Common myeloid progenitor, CD34-positive (primary cell): ENCODE data around the gene DNAH3.
A peak's percentile ranks its signal among the peaks of the same experiment; 100 is the strongest.
"Not testable (repeated sequence)": the region's sequence is repeated elsewhere in the genome, so short reads cannot be mapped to it uniquely, and the experiment has no call there.

Source experiments
- CTCF ChIA-PET: fragments of 350-600 bp; sonication (Branson Sonifier 250); formaldehyde crosslinking; loops from one replicate; lab custom pipeline; 2021; ENCODE audit warnings: antibody characterized with exemption; lab: Charles Lee
- POLR2A ChIA-PET: fragments of 350-600 bp; sonication (Branson Sonifier 250); formaldehyde crosslinking; loops from one replicate; lab custom pipeline; 2021; ENCODE audit warnings: antibody characterized with exemption; lab: Charles Lee
- DNase-seq, 3 donors: peaks; one replicate each; pipeline versions ENCODE4 v3.0.0 to v3.0.0-alpha.2; 2013
- H3K27ac ChIP-seq, 2 experiments: 1 replicate in 1 of 2; 2 replicates in 1 of 2; pipeline ENCODE4 v1.7.0; 2013; ENCODE audit warnings: inconsistent platforms in 2 of 2, low read length in 2 of 2, mild to moderate bottlenecking in 2 of 2, low read depth in 1 of 2, moderate library complexity in 1 of 2; ENCODE audit not compliant: severe bottlenecking in 2 of 2, insufficient read depth in 1 of 2, poor library complexity in 1 of 2
- H3K27me3 ChIP-seq, 5 experiments: replicated peaks in 2 of 5; 1 replicate in 3 of 5; 2 replicates in 2 of 5; pipeline versions ENCODE4 v1.6.1 to v1.7.0; 2013; ENCODE audit warnings: low read length in 4 of 5, mild to moderate bottlenecking in 2 of 5, moderate library complexity in 2 of 5, inconsistent platforms in 1 of 5; ENCODE audit not compliant: insufficient read depth in 5 of 5, control insufficient read depth in 4 of 5
- H3K36me3 ChIP-seq, 4 experiments: 1 replicate in 2 of 4; 2 replicates in 2 of 4; pipeline versions ENCODE4 v1.6.1 to v1.7.0; 2013; ENCODE audit warnings: low read length in 3 of 4, control low read depth in 1 of 4, mild to moderate bottlenecking in 1 of 4; ENCODE audit not compliant: control insufficient read depth in 4 of 4, insufficient read depth in 4 of 4
- H3K4me1 ChIP-seq, 4 experiments: 1 replicate in 3 of 4; 2 replicates in 1 of 4; pipeline versions ENCODE4 v1.6.1 to v1.7.1; 2013; ENCODE audit warnings: low read length in 3 of 4, mild to moderate bottlenecking in 3 of 4, control low read depth in 1 of 4, inconsistent platforms in 1 of 4, moderate library complexity in 1 of 4; ENCODE audit not compliant: control insufficient read depth in 4 of 4, insufficient read depth in 4 of 4; ENCODE audit errors: control extremely low read depth in 1 of 4
- H3K4me3 ChIP-seq, 7 experiments: 1 replicate in 4 of 7; 2 replicates in 3 of 7; pipeline versions ENCODE4 v1.5.1 to v1.7.0; 2013; ENCODE audit warnings: mild to moderate bottlenecking in 7 of 7, low read length in 6 of 7, moderate library complexity in 6 of 7, inconsistent platforms in 2 of 7, low read depth in 2 of 7, control low read depth in 1 of 7; ENCODE audit not compliant: insufficient read depth in 4 of 7, control insufficient read depth in 1 of 7; ENCODE audit errors: extremely low read depth in 1 of 7
- H3K9me3 ChIP-seq, 5 experiments: 1 replicate in 4 of 5; 2 replicates in 1 of 5; pipeline versions ENCODE4 v1.6.1 to v1.7.1; 2013; ENCODE audit warnings: low read length in 4 of 5, mild to moderate bottlenecking in 2 of 5, inconsistent platforms in 1 of 5, low read depth in 1 of 5, moderate library complexity in 1 of 5; ENCODE audit not compliant: control insufficient read depth in 4 of 5, insufficient read depth in 2 of 5; ENCODE audit errors: control extremely low read depth in 1 of 5
- WGBS: methylation state at CpG from one replicate; pipeline ENCODE4 v1.1.5; 2013; ENCODE audit not compliant: insufficient coverage; 5-methylcytosine and 5-hydroxymethylcytosine counted together

The DNAH3 gene

GRCh38 chr16:21157632-21158031 is 7.0 kb upstream of the DNAH3 start:
- Histone ChIP-seq H3K4me1 (peaks cover 4 to 21% (median 18%) of the 10 kb centered on the region in 4 experiments), H3K27me3 (no peaks in the 10 kb centered on the region), H3K36me3 (peaks cover 0 to 12% (median 8%) of the 10 kb centered on the region in 4 experiments), H3K9me3 (no peaks in the 10 kb centered on the region), H3K27ac (no peak overlapping the region), H3K4me3 (peak overlapping the region in 2 of 7 experiments; percentile 82 to 93)
- 86% methylated on average over 1 of the region's 5 CpGs for WGBS
- CTCF ChIA-PET = interaction anchor here (0.7 to 1.6 kb wide), 5 partner anchors 16 to 370 kb away, joined by 3 to 10 read pairs (median 5); no protein-coding TSS in a partner anchor
- POLR2A ChIA-PET = no interaction called here
- no peak for DNase-seq

DNA sequence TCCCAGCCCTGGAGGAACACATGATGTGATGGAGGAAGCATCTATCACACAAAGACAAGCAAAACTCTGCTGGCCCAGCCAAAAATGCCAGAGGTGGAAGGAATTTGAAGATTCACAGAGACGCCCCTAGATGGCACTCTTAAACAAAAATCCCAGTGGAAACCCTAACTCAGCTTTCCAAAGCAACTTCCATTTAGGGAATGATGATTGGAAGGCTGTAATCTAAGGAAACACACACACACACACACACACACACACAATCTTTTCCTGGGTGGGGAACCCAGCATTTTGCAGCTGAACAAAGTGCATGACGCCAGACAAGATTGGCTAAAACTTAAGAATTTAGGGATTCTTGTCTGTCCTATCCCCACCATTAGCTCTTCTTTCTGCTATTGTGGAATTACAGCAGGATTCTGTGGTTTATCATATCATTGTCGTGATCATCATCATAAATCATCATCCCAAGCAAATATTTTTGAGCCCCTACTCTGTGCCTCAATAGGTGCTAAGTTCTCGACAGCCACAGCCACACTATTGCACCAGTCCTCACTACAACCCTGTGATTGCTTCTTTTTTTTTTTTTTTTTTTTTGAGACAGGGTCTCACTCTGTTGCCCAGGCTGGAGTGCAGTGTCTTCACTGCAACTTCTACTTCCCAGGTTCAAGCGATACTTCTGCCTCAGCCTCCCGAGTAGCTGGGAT is 6.3 kb upstream of the DNAH3 start:
- WGBS = 100% methylated on average over 2 of the region's 6 CpGs
- Histone ChIP-seq H3K4me3 (no peak overlapping the region), H3K36me3 (peaks cover 0 to 8% (median 8%) of the 10 kb centered on the region in 4 experiments), H3K9me3 (no peaks in the 10 kb centered on the region), H3K4me1 (peaks cover 4 to 21% (median 18%) of the 10 kb centered on the region in 4 experiments), H3K27me3 (no peaks in the 10 kb centered on the region), H3K27ac (no peak overlapping the region)
- POLR2A ChIA-PET = no interaction called here
- CTCF ChIA-PET = interaction anchor here (0.7 to 1.6 kb wide), 6 partner anchors 16 to 371 kb away, joined by 3 to 10 read pairs (median 4); no protein-coding TSS in a partner anchor
- DNase-seq = peak in 2 of 3 donors; percentile 12 to 28

GRCh38 chr16:21156011-21156410 is 5.4 kb upstream of the DNAH3 start:
- CTCF ChIA-PET = interaction anchor here (1.1 kb wide), 1 partner anchor 304 kb away, joined by 3 read pairs; no protein-coding TSS in a partner anchor
- DNase-seq, H3K27me3 ChIP-seq, H3K9me3 ChIP-seq, POLR2A ChIA-PET, H3K36me3 ChIP-seq, H3K4me3 ChIP-seq, H3K27ac ChIP-seq: not testable (repeated sequence)
- H3K4me1 ChIP-seq = peaks cover 4 to 21% (median 18%) of the 10 kb centered on the region in 4 experiments
- WGBS = no CpG with 5 or more reads among the region's 1 CpG

GRCh38 chr16:21153124-21153729 is 2.6 kb upstream of the DNAH3 start:
- H3K27me3 ChIP-seq, DNase-seq, H3K27ac ChIP-seq, POLR2A ChIA-PET, H3K9me3 ChIP-seq, H3K36me3 ChIP-seq, H3K4me3 ChIP-seq: not testable (repeated sequence)
- CTCF ChIA-PET = interaction anchor here (1.1 kb wide), 1 partner anchor 18 kb away, joined by 3 read pairs; no protein-coding TSS in a partner anchor
- WGBS = 96% methylated on average over 8 of the region's 11 CpGs
- peaks cover 4 to 14% (median 11%) of the 10 kb centered on the region in 4 experiments for H3K4me1 ChIP-seq

DNA sequence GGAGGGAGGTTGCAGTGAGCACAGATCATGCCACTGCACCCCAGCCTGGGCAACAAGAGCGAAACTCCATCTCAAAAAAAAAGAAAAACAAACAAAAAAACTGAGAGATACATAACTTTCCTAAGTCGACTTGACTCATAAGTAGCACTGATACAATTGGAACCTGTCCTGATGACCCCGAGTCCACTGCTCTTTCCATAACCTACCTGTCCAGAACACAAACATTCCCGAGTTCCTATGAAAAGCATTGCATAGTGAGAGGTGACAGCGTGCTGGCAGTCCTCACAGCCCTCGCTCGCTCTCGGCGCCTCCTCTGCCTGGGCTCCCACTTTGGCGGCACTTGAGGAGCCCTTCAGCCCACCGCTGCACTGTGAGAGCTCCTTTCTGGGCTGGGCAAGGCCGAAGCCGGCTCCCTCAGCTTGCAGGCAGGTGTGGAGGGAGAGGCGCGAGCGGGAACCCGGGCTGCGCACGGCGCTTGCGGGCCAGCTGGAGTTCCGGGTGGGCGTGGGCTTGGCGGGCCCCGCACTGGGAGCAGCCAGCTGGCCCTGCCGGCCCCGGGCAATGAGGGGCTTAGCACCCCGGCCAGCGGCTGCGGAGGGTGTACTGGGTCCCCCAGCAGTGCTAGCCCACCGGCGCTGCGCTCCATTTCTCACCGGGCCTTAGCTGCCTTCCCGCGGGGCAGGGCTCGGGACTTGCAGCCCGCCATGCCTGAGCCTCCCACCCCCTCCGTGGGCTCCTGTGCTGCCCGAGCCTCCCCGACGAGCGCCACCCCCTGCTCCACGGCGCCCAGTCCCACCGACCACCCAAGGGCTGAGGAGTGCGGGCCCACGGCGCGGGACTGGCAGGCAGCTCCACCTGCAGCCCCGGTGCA is 1.7 kb upstream of the DNAH3 start:
- H3K27me3 ChIP-seq, H3K4me1 ChIP-seq, H3K27ac ChIP-seq, DNase-seq, H3K9me3 ChIP-seq, H3K36me3 ChIP-seq, H3K4me3 ChIP-seq: not testable (repeated sequence)
- ChIA-PET CTCF (interaction anchor here (1.1 kb wide), 1 partner anchor 17 kb away, joined by 3 read pairs; no protein-coding TSS in a partner anchor), POLR2A (interaction anchor here (0.6 kb wide), 1 partner anchor 22 kb away, joined by 7 read pairs; no protein-coding TSS in a partner anchor)
- 98% methylated on average over 24 of the region's 51 CpGs for WGBS

- Histone ChIP-seq H3K36me3 (no peaks in the 10 kb centered on the region), H3K27me3 (peaks cover 0 to 3% (median 0%) of the 10 kb centered on the region in 5 experiments), H3K27ac (no peak overlapping the region), H3K4me3 (no peak overlapping the region), H3K4me1 (peaks cover 0 to 6% (median 6%) of the 10 kb centered on the region in 4 experiments), H3K9me3 (peaks cover 0 to 2% (median 0%) of the 10 kb centered on the region in 5 experiments)
- 89% methylated on average over 4 of the region's 5 CpGs for WGBS
- ChIA-PET CTCF (interaction anchor here (0.8 kb wide), 1 partner anchor 13 kb away, joined by 3 read pairs; the partner anchor contains the start of gene LDAF1), POLR2A (no interaction called here)
- no peak for DNase-seq
These were observed 4.9 kb downstream of the DNAH3 start for GRCh38 chr16:21145738-21146137.
